HG02571 (cell line): Measurements from ENCODE around the gene ZNF75A.
"Not testable (repeated sequence)": the region's sequence is repeated elsewhere in the genome, so short reads cannot be mapped to it uniquely, and the experiment has no call there.

Experiments used
- ATAC-seq: cut with Tn5 transposase; IDR thresholded peaks from one replicate; pipeline ENCODE4 v1.9.1; 2021; ENCODE audit warnings: mild to moderate bottlenecking, moderate library complexity; ENCODE audit not compliant: unreplicated experiment

The ZNF75A gene

GRCh38 chr16:3305109-3306068 lies at the start of gene ZNF75A, which contains the start of gene TIGD7:
Gene ZNF75A (plus strand): TSS chr16:3305497. CDS start chr16:3308429, 2,932 bp downstream.
Gene TIGD7 (minus strand): TSS chr16:3305430. CDS start chr16:3300614, 4,816 bp downstream.
- ATAC-seq: peak; percentile 91

GRCh38 chr16:3256146-3256865 lies 49.0 kb upstream of the ZNF75A start, which contains the start of gene MEFV:
Gene MEFV (minus strand): TSS chr16:3256633. CDS start chr16:3256587, 46 bp downstream.
- no peak for ATAC-seq

- ATAC-seq: no peak
These were observed 48.3 kb upstream of the ZNF75A start for GRCh38 chr16:3256866-3257465.

- ATAC-seq: no peak
These were observed 45.5 kb upstream of the ZNF75A start for GRCh38 chr16:3259836-3260235.

GRCh38 chr16:3262517-3262916 lies 42.8 kb upstream of the ZNF75A start:
- no peak for ATAC-seq

- peak; percentile 83 for ATAC-seq
These were observed 40.9 kb upstream of the ZNF75A start for GRCh38 chr16:3264137-3265036.

GRCh38 chr16:3266873-3267537 lies 38.3 kb upstream of the ZNF75A start:
- no peak for ATAC-seq

GRCh38 chr16:3268294-3268693 lies 37.0 kb upstream of the ZNF75A start:
- ATAC-seq: no peak

GRCh38 chr16:3270718-3271117 lies 34.6 kb upstream of the ZNF75A start:
- ATAC-seq: not testable (repeated sequence)

- not testable (repeated sequence) for ATAC-seq
These were observed 34.0 kb upstream of the ZNF75A start for GRCh38 chr16:3271281-3271680.

GRCh38 chr16:3274490-3274889 lies 30.8 kb upstream of the ZNF75A start:
- no peak for ATAC-seq

- ATAC-seq: no peak
These were observed 30.4 kb upstream of the ZNF75A start for GRCh38 chr16:3274947-3275346.

- no peak for ATAC-seq
These were observed 28.6 kb upstream of the ZNF75A start for GRCh38 chr16:3276679-3277078.

- ATAC-seq: no peak
These were observed 24.0 kb upstream of the ZNF75A start for GRCh38 chr16:3281222-3281820.

- peak; percentile 24 for ATAC-seq
These were observed 23.1 kb upstream of the ZNF75A start for GRCh38 chr16:3282103-3282729.

GRCh38 chr16:3282730-3283542 lies 22.4 kb upstream of the ZNF75A start, which contains the start of gene ZNF263:
Gene ZNF263 (plus strand): TSS chr16:3283491. CDS start chr16:3283819, 328 bp downstream.
- ATAC-seq: peak; percentile 84

- no peak for ATAC-seq
These were observed 21.5 kb upstream of the ZNF75A start for GRCh38 chr16:3283543-3284447.
